PC-3 (cell line): ENCODE results near the gene SMIM5.

Experiments
- EZH2 ChIP-seq: fragments of 300-600 bp; sonication (generic); IDR thresholded peaks from one replicate; pipeline ENCODE4 v1.6.1; 2017; ENCODE audit warnings: antibody characterized with exemption, mild to moderate bottlenecking, low read length; ENCODE audit not compliant: unreplicated experiment
- TF ChIP-seq, protein P1 (sequence below): fragments of 300-600 bp; sonication (generic); conservative IDR thresholded peaks from 2 replicates; pipeline ENCODE4 v1.5.1; 2017; ENCODE audit warnings: antibody characterized with exemption, low read depth, mild to moderate bottlenecking, low read length

DNA sequence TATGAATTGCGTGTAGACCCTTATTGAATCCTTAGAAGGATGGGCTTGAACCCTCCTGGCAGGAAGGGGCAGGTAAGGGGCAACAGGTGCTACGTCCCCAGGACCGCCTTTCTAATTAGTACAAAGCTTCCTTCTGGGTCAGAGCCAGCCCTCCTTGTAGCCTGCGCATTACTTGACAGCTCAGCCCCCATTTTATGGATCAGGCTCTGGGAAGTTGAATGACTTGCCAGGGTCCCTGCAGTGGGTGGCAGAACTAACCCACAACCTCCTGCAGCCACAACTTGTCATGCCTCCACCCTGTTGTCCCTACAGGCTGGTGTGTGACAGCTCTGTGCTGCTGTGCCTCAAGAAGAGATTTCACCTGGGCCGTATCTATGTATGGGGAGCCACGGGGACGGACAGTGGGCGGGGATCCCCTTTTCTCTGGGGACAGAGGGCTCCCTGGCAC is 42.9 kb upstream of the SMIM5 start:
- TF ChIP-seq EZH2, result no peak
- TF ChIP-seq, protein P1, sequence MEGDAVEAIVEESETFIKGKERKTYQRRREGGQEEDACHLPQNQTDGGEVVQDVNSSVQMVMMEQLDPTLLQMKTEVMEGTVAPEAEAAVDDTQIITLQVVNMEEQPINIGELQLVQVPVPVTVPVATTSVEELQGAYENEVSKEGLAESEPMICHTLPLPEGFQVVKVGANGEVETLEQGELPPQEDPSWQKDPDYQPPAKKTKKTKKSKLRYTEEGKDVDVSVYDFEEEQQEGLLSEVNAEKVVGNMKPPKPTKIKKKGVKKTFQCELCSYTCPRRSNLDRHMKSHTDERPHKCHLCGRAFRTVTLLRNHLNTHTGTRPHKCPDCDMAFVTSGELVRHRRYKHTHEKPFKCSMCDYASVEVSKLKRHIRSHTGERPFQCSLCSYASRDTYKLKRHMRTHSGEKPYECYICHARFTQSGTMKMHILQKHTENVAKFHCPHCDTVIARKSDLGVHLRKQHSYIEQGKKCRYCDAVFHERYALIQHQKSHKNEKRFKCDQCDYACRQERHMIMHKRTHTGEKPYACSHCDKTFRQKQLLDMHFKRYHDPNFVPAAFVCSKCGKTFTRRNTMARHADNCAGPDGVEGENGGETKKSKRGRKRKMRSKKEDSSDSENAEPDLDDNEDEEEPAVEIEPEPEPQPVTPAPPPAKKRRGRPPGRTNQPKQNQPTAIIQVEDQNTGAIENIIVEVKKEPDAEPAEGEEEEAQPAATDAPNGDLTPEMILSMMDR, result no peak
